NT2/D1 (cell line): Measurements from ENCODE around the gene SPEN.
"Not testable (repeated sequence)": the region's sequence is repeated elsewhere in the genome, so short reads cannot be mapped to it uniquely, and the experiment has no call there.

Experiments used
- DNase-seq: peaks from one replicate; pipeline ENCODE4 v3.0.0-alpha.2; 2011; ENCODE audit warnings: low read depth, low spot score
- H3K27me3 ChIP-seq: 2 replicates; pipeline ENCODE4 v1.6.0; 2011; ENCODE audit warnings: mild to moderate bottlenecking; ENCODE audit not compliant: insufficient read length, insufficient read depth
- H3K36me3 ChIP-seq: 2 replicates; pipeline ENCODE4 v1.6.1; 2011; ENCODE audit warnings: mild to moderate bottlenecking, low read length, mixed read lengths; ENCODE audit not compliant: insufficient read depth, insufficient read length
- H3K4me1 ChIP-seq: 2 replicates; pipeline ENCODE4 v1.5.1; 2011; ENCODE audit not compliant: insufficient read depth, insufficient read length
- H3K4me3 ChIP-seq: 2 replicates; pipeline ENCODE4 v1.5.1; 2011; ENCODE audit warnings: low read depth; ENCODE audit not compliant: insufficient read length
- H3K9ac ChIP-seq: 2 replicates; pipeline ENCODE4 v1.6.0; 2011; ENCODE audit warnings: low read depth; ENCODE audit not compliant: insufficient read length
- H3K9me3 ChIP-seq: 2 replicates; pipeline ENCODE4 v1.5.1; 2011; ENCODE audit warnings: mild to moderate bottlenecking, low read length; ENCODE audit not compliant: insufficient read depth
- SUZ12 ChIP-seq: IDR thresholded peaks from 2 replicates; pipeline ENCODE4 v1.6.1; 2011; ENCODE audit not compliant: insufficient read length, insufficient read depth; ENCODE audit errors: extremely low read depth
- YY1 ChIP-seq: IDR thresholded peaks from 2 replicates; pipeline ENCODE4 v1.6.1; 2011; ENCODE audit not compliant: insufficient read length, insufficient read depth
- ZNF274 ChIP-seq: IDR thresholded peaks from 2 replicates; pipeline ENCODE4 v1.6.1; 2011; ENCODE audit warnings: mild to moderate bottlenecking, low read depth, low read length

Gene SPEN

DNA sequence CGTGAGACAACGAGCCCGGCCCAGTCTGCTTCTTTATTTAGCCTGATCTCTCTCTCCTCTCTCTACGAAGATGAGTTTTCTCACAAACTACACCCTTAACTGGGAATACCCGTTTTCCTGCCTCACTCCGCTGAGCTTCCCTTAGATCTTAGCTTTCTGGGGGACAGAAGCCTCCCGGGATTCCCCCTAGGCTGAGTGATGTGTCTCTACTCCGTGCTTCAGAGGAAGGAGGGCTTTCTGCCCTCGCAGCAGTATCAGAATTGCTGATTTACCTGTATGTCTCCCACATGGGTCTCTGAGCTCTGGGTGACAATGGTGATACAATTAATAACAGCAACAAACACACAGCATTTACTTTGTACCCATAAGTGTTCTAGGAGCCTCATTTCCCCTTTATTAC is 127.3 kb downstream of the SPEN start:
- TF ChIP-seq SUZ12 (no peak), ZNF274 (no peak), YY1 (no peak)
- Histone ChIP-seq H3K27me3 (no peaks in the 10 kb centered on the region), H3K9me3 (no peaks in the 10 kb centered on the region), H3K4me1 (no peaks in the 10 kb centered on the region), H3K36me3 (peaks cover 20% of the 10 kb centered on the region), H3K4me3 (peak overlapping the region; percentile 45), H3K9ac (peak overlapping the region; percentile 52)
- no peak for DNase-seq

GRCh38 chr1:15975358-15975804 is 127.9 kb downstream of the SPEN start:
- Histone ChIP-seq H3K27me3 (no peaks in the 10 kb centered on the region), H3K4me1 (no peaks in the 10 kb centered on the region), H3K36me3 (peaks cover 17% of the 10 kb centered on the region), H3K9ac (peak overlapping the region; percentile 52), H3K9me3 (no peaks in the 10 kb centered on the region), H3K4me3 (peak overlapping the region; percentile 45)
- DNase-seq = no peak
- TF ChIP-seq SUZ12 (no peak), ZNF274 (no peak), YY1 (no peak)

DNA sequence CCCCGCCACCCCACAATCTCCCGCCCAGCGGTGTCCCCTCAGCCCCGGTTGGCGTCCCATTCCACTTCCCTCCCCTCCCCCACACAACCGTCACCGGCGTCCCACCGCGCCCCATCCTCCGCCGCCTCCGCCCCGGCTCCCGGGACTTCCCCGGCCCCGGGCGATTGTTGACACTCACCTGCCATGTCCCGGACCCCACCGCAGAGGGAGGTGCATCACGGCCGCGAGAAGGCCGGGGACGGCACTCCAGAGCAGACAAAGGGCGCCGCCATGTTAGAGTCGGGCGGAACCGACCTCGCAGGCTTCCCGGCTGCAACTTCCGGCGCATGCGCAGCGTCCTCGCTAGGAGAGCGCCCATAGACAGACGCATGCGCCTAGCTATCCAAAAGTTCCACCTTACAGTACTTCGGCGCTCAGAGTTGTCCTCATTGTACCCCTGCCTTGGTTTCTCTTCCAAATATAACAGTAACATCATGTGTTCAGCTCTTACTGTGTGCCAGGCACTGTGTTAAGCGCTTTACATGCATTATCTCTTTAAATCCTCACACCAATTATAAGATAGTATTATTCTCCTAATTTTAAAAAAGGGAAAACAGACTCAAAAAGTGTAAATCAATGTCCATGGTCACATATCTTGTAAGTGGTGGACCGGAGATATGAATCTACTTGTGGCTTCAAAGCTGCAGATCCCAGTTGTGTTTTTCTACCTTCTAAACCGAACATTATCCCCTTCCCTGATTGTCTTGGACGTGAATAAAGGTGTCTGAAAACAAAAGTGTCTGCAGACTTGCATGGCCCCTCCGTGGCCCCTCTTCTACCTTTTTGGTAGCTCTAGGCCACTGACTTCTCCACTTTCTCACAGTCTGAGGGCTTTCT is 128.5 kb downstream of the SPEN start, which contains the start of gene ZBTB17:
Gene ZBTB17 (minus strand): TSS at position 297 of the 876 bp plus-strand sequence. CDS start 27,606 bp downstream, outside the sequence.
- Histone ChIP-seq H3K4me1 (no peaks in the 10 kb centered on the region), H3K9me3 (no peaks in the 10 kb centered on the region), H3K36me3 (peaks cover 17% of the 10 kb centered on the region), H3K4me3 (peak within 1 kb of the TSS; percentile 45), H3K9ac (peak within 1 kb of the TSS; percentile 71), H3K27me3 (no peaks in the 10 kb centered on the region)
- peak; percentile 82 for DNase-seq
- no peak for TF ChIP-seq SUZ12
- peak; percentile 95 for TF ChIP-seq YY1
- no peak for TF ChIP-seq ZNF274

GRCh38 chr1:15977947-15978346 is 130.4 kb downstream of the SPEN start:
- DNase-seq, H3K9ac ChIP-seq, H3K27me3 ChIP-seq, H3K4me3 ChIP-seq, H3K36me3 ChIP-seq, H3K4me1 ChIP-seq: not testable (repeated sequence)
- peaks cover 11% of the 10 kb centered on the region; the same call in 1 of the 2 replicates for H3K9me3 ChIP-seq

DNA sequence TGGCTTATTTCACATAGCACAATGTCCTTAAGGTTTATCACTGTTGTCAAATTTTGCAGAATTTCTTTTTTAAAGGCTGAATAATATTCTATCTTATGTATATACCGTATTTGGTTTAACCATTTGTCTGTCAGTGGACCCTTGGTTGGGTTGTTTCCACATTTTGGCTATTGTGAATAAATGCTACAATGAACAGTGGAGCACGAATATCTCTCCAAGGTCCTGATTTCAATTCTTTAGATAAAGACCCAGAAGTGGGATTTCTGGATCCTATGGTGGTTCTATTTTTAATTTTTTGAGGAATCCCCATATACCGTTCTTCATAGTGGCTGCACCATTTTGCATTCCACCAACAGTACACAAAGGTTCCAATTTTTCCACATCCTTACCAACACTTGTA is 134.2 kb downstream of the SPEN start:
- H3K9me3 ChIP-seq = peaks cover 12% of the 10 kb centered on the region; the same call in 1 of the 2 replicates
- DNase-seq = no peak
- no peak for TF ChIP-seq YY1
- H3K36me3 ChIP-seq = no peaks in the 10 kb centered on the region
- no peaks in the 10 kb centered on the region for H3K27me3 ChIP-seq
- H3K4me3 ChIP-seq = no peak overlapping the region
- no peak overlapping the region for H3K9ac ChIP-seq
- H3K4me1 ChIP-seq = no peaks in the 10 kb centered on the region

DNA sequence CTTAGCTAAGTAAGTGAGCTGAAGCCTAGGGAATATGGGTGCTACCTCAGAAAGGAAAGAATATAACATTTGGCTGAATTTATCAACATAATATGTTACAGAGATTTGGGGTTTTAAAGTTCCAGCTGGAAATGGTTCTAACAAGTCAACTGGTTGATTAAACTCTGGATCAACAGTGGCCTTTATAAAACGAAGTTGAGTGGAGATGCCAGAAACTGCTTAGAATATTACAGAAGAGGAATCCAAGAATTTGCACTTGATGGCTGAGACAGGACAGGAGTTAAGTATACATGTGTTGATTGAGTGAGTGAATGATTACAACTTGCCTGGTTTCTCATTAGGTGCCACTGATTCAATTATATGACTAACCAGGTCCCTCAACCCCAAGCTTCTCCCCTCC is 135.8 kb downstream of the SPEN start:
- Histone ChIP-seq H3K36me3 (no peaks in the 10 kb centered on the region), H3K9ac (no peak overlapping the region), H3K4me3 (no peak overlapping the region), H3K27me3 (no peaks in the 10 kb centered on the region), H3K4me1 (no peaks in the 10 kb centered on the region), H3K9me3 (peaks cover 12% of the 10 kb centered on the region; the same call in 1 of the 2 replicates)
- TF ChIP-seq SUZ12 (no peak), ZNF274 (no peak), YY1 (no peak)
- no peak for DNase-seq

DNA sequence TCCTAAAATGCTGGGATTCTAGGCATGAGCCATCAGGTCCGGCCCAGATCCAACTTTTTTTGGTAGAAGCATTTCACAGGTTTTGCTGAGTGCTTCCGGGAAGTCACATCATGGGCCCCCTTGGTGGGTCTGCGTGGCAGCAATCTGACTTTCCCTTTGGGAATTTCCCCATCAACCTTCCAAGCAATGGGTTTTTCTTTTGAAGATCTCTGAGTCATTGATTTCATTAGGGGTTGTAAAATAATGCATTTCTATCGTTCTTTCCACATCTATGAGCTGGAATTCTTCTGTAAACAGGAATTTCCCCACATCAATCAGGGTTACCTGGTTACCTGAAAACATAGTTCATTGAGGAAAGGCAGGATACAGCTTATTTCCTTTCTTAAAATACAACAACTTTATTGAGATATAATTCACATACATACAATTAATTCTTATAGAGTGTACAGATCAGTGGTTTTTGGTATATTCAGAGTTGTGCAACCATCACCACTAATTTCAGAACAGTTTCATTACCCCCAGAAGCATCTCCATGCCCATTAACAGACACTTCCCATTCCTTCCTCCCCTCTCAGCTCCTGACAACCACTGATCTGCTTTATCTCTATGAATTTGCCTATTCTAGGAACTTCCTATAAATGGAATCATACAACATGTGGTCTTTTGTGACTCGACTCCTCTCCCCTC is 138.2 kb downstream of the SPEN start:
- Histone ChIP-seq H3K4me3 (no peak overlapping the region), H3K36me3 (no peaks in the 10 kb centered on the region), H3K9me3 (peaks cover 12% of the 10 kb centered on the region; the same call in 1 of the 2 replicates), H3K9ac (no peak overlapping the region), H3K27me3 (no peaks in the 10 kb centered on the region), H3K4me1 (no peaks in the 10 kb centered on the region)
- DNase-seq = no peak
- TF ChIP-seq SUZ12 (no peak), ZNF274 (no peak), YY1 (no peak)
